ENCODE data around the gene PPP6R2. TPM values are rescaled to one million over a fixed set of nuclear protein-coding genes. Genes with fewer than 3 reads are reported as not detected.
"Not testable (repeated sequence)": the region's sequence is repeated elsewhere in the genome, so short reads cannot be mapped to it uniquely, and the experiment has no call there.

The PPP6R2 gene
- polyA plus RNA-seq, 1 experiment = 46.4 TPM

GRCh38 chr22:50361222-50361621 lies 18.1 kb downstream of the PPP6R2 start:
- CTCF ChIA-PET = interaction anchor here (0.5 to 1.0 kb wide), 5 partner anchors 10 to 164 kb away, joined by 3 read pairs; partner anchors contain the start of gene SCO2
- peaks cover 5% of the 10 kb centered on the region; the same call in 1 of the 2 replicates for H3K36me3 ChIP-seq (ENCODE audit: control insufficient read depth, insufficient read depth, low read length)
- POLR2A ChIA-PET = no interaction called here
- no peaks in the 10 kb centered on the region for H3K27me3 ChIP-seq (ENCODE audit: control insufficient read depth, insufficient read depth, low read length)
- DNase-seq (ENCODE audit: low read depth) = no peak
- H3K4me3 ChIP-seq (ENCODE audit: low read depth, low read length) = no peak overlapping the region
- TF ChIP-seq CTCF (IDR thresholded peaks at IDR 0.05; ENCODE audit: insufficient read depth, low read depth, low read length) = no peak

GRCh38 chr22:50361688-50362087 lies 18.6 kb downstream of the PPP6R2 start:
- ChIA-PET POLR2A (no interaction called here), CTCF (no interaction called here)
- no peak overlapping the region for H3K4me3 ChIP-seq (ENCODE audit: low read depth, low read length)
- TF ChIP-seq CTCF (IDR thresholded peaks at IDR 0.05; ENCODE audit: insufficient read depth, low read depth, low read length) = no peak
- DNase-seq (ENCODE audit: low read depth) = no peak
- peaks cover 5% of the 10 kb centered on the region; the same call in 1 of the 2 replicates for H3K36me3 ChIP-seq (ENCODE audit: control insufficient read depth, insufficient read depth, low read length)
- H3K27me3 ChIP-seq (ENCODE audit: control insufficient read depth, insufficient read depth, low read length) = no peaks in the 10 kb centered on the region

GRCh38 chr22:50363166-50363802 lies 20.2 kb downstream of the PPP6R2 start:
- ChIA-PET CTCF (interaction anchor here (1.0 to 1.4 kb wide), 4 partner anchors 11 to 111 kb away, joined by 3 to 4 read pairs (median 4); no protein-coding TSS in a partner anchor), POLR2A (no interaction called here)
- TF ChIP-seq CTCF (IDR thresholded peaks at IDR 0.05; ENCODE audit: insufficient read depth, low read depth, low read length) = no peak

GRCh38 chr22:50363803-50364194 lies 20.7 kb downstream of the PPP6R2 start:
- DNase-seq (ENCODE audit: low read depth); POLR2A ChIA-PET; H3K27me3 ChIP-seq (ENCODE audit: control insufficient read depth, insufficient read depth, low read length): not testable (repeated sequence)

More at GRCh38 chr22:50363166-50363802, 20.2 kb downstream of the PPP6R2 start:
- Histone ChIP-seq H3K27me3 (ENCODE audit: control insufficient read depth, insufficient read depth, low read length) (no peaks in the 10 kb centered on the region), H3K36me3 (ENCODE audit: control insufficient read depth, insufficient read depth, low read length) (peaks cover 7% of the 10 kb centered on the region), H3K4me3 (ENCODE audit: low read depth, low read length) (no peak overlapping the region)
- no peak for DNase-seq (ENCODE audit: low read depth)

GRCh38 chr22:50367778-50368500 lies 24.8 kb downstream of the PPP6R2 start:
- Histone ChIP-seq H3K36me3 (ENCODE audit: control insufficient read depth, insufficient read depth, low read length) (peaks cover 6% of the 10 kb centered on the region; the same call in 1 of the 2 replicates), H3K4me3 (ENCODE audit: low read depth, low read length) (no peak overlapping the region), H3K27me3 (ENCODE audit: control insufficient read depth, insufficient read depth, low read length) (no peaks in the 10 kb centered on the region)
- no peak for TF ChIP-seq CTCF (IDR thresholded peaks at IDR 0.05; ENCODE audit: insufficient read depth, low read depth, low read length)
- POLR2A ChIA-PET = no interaction called here
- no peak for DNase-seq (ENCODE audit: low read depth)
- CTCF ChIA-PET = interaction anchor here (0.6 to 1.6 kb wide), 4 partner anchors 20 to 131 kb away, joined by 3 to 4 read pairs (median 4); no protein-coding TSS in a partner anchor

More at GRCh38 chr22:50363803-50364194, 20.7 kb downstream of the PPP6R2 start:
- CTCF ChIA-PET = interaction anchor here (1.0 to 1.4 kb wide), 3 partner anchors 11 to 38 kb away, joined by 3 to 4 read pairs (median 3); no protein-coding TSS in a partner anchor
- not testable (repeated sequence) for H3K36me3 ChIP-seq (ENCODE audit: control insufficient read depth, insufficient read depth, low read length); H3K4me3 ChIP-seq (ENCODE audit: low read depth, low read length)

Measured in BJ (cell line).